ENCODE results near the gene PDE10A.
"Not testable (repeated sequence)": the region's sequence is repeated elsewhere in the genome, so short reads cannot be mapped to it uniquely, and the experiment has no call there.

DNA sequence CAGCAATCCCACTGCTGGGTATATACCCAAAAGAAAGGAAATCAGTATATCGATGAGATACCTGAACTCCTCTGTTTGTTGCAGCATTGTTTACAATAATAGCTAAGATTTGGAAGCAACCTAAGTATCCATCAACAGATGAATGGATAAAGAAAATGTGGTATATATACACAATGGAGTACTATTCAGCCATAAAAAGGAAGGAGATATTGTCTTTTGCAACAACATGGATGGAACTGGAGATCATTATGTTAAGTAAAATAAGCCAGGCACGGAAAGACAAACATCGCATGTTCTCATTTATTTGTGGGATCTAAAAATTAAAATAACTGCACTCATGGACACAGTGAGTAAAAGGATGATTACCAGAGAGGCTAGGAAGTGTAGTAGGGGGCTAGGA lies 108.4 kb downstream of the PDE10A start:
- TF ChIP-seq, protein P1, sequence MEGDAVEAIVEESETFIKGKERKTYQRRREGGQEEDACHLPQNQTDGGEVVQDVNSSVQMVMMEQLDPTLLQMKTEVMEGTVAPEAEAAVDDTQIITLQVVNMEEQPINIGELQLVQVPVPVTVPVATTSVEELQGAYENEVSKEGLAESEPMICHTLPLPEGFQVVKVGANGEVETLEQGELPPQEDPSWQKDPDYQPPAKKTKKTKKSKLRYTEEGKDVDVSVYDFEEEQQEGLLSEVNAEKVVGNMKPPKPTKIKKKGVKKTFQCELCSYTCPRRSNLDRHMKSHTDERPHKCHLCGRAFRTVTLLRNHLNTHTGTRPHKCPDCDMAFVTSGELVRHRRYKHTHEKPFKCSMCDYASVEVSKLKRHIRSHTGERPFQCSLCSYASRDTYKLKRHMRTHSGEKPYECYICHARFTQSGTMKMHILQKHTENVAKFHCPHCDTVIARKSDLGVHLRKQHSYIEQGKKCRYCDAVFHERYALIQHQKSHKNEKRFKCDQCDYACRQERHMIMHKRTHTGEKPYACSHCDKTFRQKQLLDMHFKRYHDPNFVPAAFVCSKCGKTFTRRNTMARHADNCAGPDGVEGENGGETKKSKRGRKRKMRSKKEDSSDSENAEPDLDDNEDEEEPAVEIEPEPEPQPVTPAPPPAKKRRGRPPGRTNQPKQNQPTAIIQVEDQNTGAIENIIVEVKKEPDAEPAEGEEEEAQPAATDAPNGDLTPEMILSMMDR (IDR thresholded peaks at IDR 0.05) = not testable (repeated sequence)
- not testable (repeated sequence) for TF ChIP-seq EZH2 (IDR thresholded peaks at IDR 0.05)

All from neural progenitor cell (in vitro differentiated cells).